Keratinocyte (primary cell): ENCODE results near the gene PLCL1. TPM values are rescaled to one million over a fixed set of nuclear protein-coding genes. Genes with fewer than 3 reads are reported as not detected.

Experiments
- DNase-seq: peaks from one replicate; pipeline ENCODE4 v3.0.0-alpha.2; 2011; ENCODE audit warnings: low read depth, missing footprints, low spot score
- FAIRE-seq: peaks from 2 replicates; lab custom pipeline; 2011; peaks lifted over from hg19 to GRCh38; lab: Jason Lieb, UNC
- H2AFZ ChIP-seq: 2 replicates; pipeline ENCODE4 v1.6.0; 2012; ENCODE audit warnings: low read length, control low read depth, inconsistent platforms; ENCODE audit not compliant: control insufficient read depth
- H3K27ac ChIP-seq: 2 replicates; pipeline ENCODE4 v1.5.1; 2011; ENCODE audit warnings: low read length; ENCODE audit not compliant: control insufficient read depth, insufficient read depth
- H3K27me3 ChIP-seq: 3 replicates; pipeline ENCODE4 v1.6.0; 2011; ENCODE audit warnings: low read length; ENCODE audit not compliant: control insufficient read depth, insufficient read depth; ENCODE audit errors: extremely low read depth
- H3K36me3 ChIP-seq, 2 experiments: 2 replicates in 1 of 2; 3 replicates in 1 of 2; pipeline ENCODE4 v1.5.1; 2011; ENCODE audit warnings: low read length in 2 of 2, mild to moderate bottlenecking in 1 of 2; ENCODE audit not compliant: control insufficient read depth in 2 of 2, insufficient read depth in 2 of 2; ENCODE audit errors: extremely low read depth in 1 of 2
- H3K4me1 ChIP-seq: 3 replicates; pipeline ENCODE4 v1.5.1; 2011; ENCODE audit warnings: low read length; ENCODE audit not compliant: control insufficient read depth, insufficient read depth; ENCODE audit errors: extremely low read depth
- H3K4me2 ChIP-seq: 3 replicates; pipeline ENCODE4 v1.6.0; 2011; ENCODE audit warnings: low read depth, low read length; ENCODE audit not compliant: control insufficient read depth, insufficient read depth; ENCODE audit errors: extremely low read depth
- H3K4me3 ChIP-seq, 3 experiments: fragments of 200-600 bp in 1 of 3; sonication (generic) in 1 of 3; 2 replicates in 2 of 3; 3 replicates in 1 of 3; pipeline ENCODE4 v1.5.1; 2011 to 2016; ENCODE audit warnings: low read length in 3 of 3, mild to moderate bottlenecking in 3 of 3, control low read depth in 2 of 3, inconsistent platforms in 1 of 3, low read depth in 1 of 3, mixed read lengths in 1 of 3, mixed run types in 1 of 3, moderate library complexity in 1 of 3; ENCODE audit not compliant: control insufficient read depth in 2 of 3, insufficient read depth in 2 of 3; ENCODE audit errors: extremely low read depth in 1 of 3
- H3K79me2 ChIP-seq: 2 replicates; pipeline ENCODE4 v1.6.0; 2012; ENCODE audit warnings: low read length; ENCODE audit not compliant: control insufficient read depth, insufficient read depth
- H3K9ac ChIP-seq: 3 replicates; pipeline ENCODE4 v1.6.0; 2011; ENCODE audit warnings: low read length; ENCODE audit not compliant: control insufficient read depth, insufficient read depth; ENCODE audit errors: extremely low read depth
- H3K9me1 ChIP-seq: 3 replicates; pipeline ENCODE4 v1.6.0; 2011; ENCODE audit warnings: low read length; ENCODE audit not compliant: control insufficient read depth, insufficient read depth; ENCODE audit errors: extremely low read depth
- H3K9me3 ChIP-seq: 2 replicates; pipeline ENCODE4 v1.5.1; 2012; ENCODE audit warnings: low read depth, low read length; ENCODE audit not compliant: control insufficient read depth
- H4K20me1 ChIP-seq: 3 replicates; pipeline ENCODE4 v1.6.0; 2011; ENCODE audit warnings: low read length; ENCODE audit not compliant: control insufficient read depth, insufficient read depth; ENCODE audit errors: extremely low read depth
- CTCF ChIP-seq, 3 experiments: IDR thresholded peaks in 1 of 3; conservative IDR thresholded peaks in 1 of 3; optimal IDR thresholded peaks in 1 of 3; 2 replicates in 2 of 3; 3 replicates in 1 of 3; pipeline versions ENCODE3 to v1.5.1; 2011; ENCODE audit warnings: low read length in 3 of 3, mild to moderate bottlenecking in 3 of 3, moderate library complexity in 2 of 3, control low read depth in 1 of 3, inconsistent platforms in 1 of 3; ENCODE audit not compliant: insufficient read depth in 2 of 3; ENCODE audit errors: extremely low read depth in 1 of 3
- EZH2 ChIP-seq: IDR thresholded peaks from one replicate; pipeline ENCODE4 v1.6.1; 2012; ENCODE audit warnings: inconsistent platforms, mild to moderate bottlenecking, low read length, moderate library complexity
- dilution Hi-C: fragments of 300-500 bp; cut with MboI; formaldehyde crosslinking; loops from one replicate; pipeline ENCODE4 v1.7.0; 2020; ENCODE audit warnings: low sequenced_read_pairs; ENCODE audit not compliant: extremely low pct_ligation_motif_present
- polyA plus RNA-seq, 5 experiments: library from polyadenylated mRNA; depleted of rRNA in 3 of 5; stranded (reverse) in 3 of 5; stranded (forward) in 1 of 5; unstranded in 1 of 5; fragments of >200 nt; gene quantifications; 1 replicate in 1 of 5; 2 replicates in 3 of 5; 3 replicates in 1 of 5; pipeline versions ENCODE4 v1.2.1 to v1.2.3, GENCODE V29; 2011 to 2012; ENCODE audit warnings: missing spikeins in 2 of 5, low read depth in 1 of 5, low replicate concordance in 1 of 5

The PLCL1 gene
- polyA plus RNA-seq, 1 donor (not counting 4 experiments of a cell fraction or from before 2014, with no cell fraction given) = 0.01 TPM

- Histone ChIP-seq H3K9me3 (no peaks in the 10 kb centered on the region), H3K4me1 (no peaks in the 10 kb centered on the region), H3K79me2 (no peaks in the 10 kb centered on the region), H4K20me1 (no peaks in the 10 kb centered on the region), H2AFZ (no peak overlapping the region), H3K36me3 (no peaks in the 10 kb centered on the region), H3K27ac (no peak overlapping the region), H3K4me2 (no peak overlapping the region), H3K9me1 (no peaks in the 10 kb centered on the region), H3K9ac (no peak overlapping the region), H3K27me3 (no peaks in the 10 kb centered on the region), H3K4me3 (no peak overlapping the region)
- dilution Hi-C loops = no loop called here
- no peak for FAIRE-seq
- peak; percentile 23 for DNase-seq
- TF ChIP-seq EZH2 (no peak), CTCF (optimal IDR thresholded peaks at IDR 0.05 in 1 of 3, IDR thresholded peaks at IDR 0.05 in 1 of 3, conservative IDR thresholded peaks at IDR 0.05 in 1 of 3; ENCODE audit: extremely low read depth in 1 of 3, insufficient read depth in 2 of 3, low read length in 3 of 3) (peak; percentile 49 to 70 (median 67))
These were observed 323.2 kb downstream of the PLCL1 start for GRCh38 chr2:198127627-198128026.

- FAIRE-seq (no peak), DNase-seq (no peak)
- Histone ChIP-seq H3K9ac (no peak overlapping the region), H4K20me1 (no peaks in the 10 kb centered on the region), H3K27ac (no peak overlapping the region), H3K4me2 (no peak overlapping the region), H2AFZ (no peak overlapping the region), H3K27me3 (no peaks in the 10 kb centered on the region), H3K9me3 (no peaks in the 10 kb centered on the region), H3K9me1 (no peaks in the 10 kb centered on the region), H3K36me3 (no peaks in the 10 kb centered on the region), H3K4me1 (no peaks in the 10 kb centered on the region), H3K79me2 (no peaks in the 10 kb centered on the region), H3K4me3 (no peak overlapping the region)
- TF ChIP-seq CTCF (optimal IDR thresholded peaks at IDR 0.05 in 1 of 3, IDR thresholded peaks at IDR 0.05 in 1 of 3, conservative IDR thresholded peaks at IDR 0.05 in 1 of 3; ENCODE audit: extremely low read depth in 1 of 3, insufficient read depth in 2 of 3, low read length in 3 of 3) (no peak), EZH2 (no peak)
- dilution Hi-C loops = no loop called here
These were observed 325.2 kb downstream of the PLCL1 start for GRCh38 chr2:198129609-198130008.
